Amygdala (tissue), 56 donors: ENCODE measurements around the gene SHROOM3.

Source experiments
- DNase-seq, 56 donors: peaks; one replicate each; lab custom pipeline; 2025; lab: John Stamatoyannopoulos, UW

Gene SHROOM3

DNA sequence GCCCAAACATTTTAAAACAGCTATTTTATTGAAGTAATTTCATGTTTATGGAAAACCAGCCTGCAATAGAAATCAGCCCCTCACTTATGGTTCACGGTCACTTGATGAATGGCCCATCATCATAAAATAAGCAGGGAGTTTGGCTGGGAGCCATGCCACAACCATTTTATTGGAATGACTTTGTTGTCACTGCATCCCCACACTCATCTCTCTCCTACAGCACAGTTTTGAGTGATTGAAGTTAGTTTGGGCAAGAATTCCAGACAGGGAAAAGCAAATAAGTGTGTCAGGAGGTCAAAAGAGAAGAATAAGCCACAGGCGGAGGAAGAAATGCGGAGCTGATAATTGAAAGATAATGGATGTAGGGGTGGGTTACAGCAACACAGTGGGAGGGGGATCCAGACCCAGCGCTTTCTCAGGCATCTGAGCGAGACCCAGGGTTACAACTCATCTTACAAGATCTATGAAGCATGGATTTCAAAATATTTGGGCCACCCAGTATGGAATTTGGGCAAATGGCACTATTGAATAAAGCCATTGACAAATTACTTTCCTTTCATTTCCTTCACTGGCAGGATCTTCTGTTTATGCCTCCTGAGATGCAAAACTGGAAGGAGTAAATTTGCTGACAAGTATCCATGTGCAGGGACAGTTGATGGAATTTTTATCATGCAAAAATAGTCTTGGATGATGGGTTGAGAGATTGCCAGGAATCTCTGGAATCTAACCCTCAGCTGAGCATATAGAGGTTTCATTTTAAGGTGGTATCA lies 100.8 kb downstream of the SHROOM3 start:
- DNase-seq: no peak

DNA sequence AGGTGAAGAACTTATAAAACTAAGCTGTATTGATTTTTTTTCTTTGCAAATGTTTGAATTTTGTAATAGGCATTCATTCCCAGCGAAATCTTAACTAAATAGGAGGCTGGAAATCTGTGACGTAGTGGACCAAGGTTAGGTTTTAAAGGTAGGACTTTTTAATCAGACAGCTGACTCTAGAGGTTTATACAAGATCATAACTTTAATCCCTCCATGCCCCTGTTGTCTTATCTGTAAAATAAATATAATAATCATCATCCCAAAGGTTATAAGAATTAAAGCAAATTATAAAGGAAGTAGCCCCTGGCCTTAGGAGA lies 101.3 kb downstream of the SHROOM3 start:
- DNase-seq: no peak

DNA sequence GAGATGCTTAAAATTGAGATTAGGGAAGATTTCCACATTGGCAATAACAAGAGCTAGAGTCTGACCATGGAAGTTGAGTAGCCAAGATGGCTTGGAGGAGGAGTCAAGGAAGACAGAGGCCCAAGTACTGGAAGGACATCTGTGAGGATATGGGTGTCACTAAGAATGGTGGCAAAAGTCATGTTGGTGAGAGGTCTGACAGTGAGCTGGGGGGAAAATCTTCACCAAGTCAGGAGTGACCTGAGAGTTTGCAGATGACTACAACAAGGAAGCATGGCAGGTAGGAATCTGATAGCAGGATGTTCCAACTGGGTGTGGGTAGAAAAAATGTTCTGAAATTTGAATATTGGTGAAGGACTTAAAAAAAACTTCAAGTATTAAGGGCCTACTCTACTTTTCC lies 103.3 kb downstream of the SHROOM3 start:
- no peak for DNase-seq

DNA sequence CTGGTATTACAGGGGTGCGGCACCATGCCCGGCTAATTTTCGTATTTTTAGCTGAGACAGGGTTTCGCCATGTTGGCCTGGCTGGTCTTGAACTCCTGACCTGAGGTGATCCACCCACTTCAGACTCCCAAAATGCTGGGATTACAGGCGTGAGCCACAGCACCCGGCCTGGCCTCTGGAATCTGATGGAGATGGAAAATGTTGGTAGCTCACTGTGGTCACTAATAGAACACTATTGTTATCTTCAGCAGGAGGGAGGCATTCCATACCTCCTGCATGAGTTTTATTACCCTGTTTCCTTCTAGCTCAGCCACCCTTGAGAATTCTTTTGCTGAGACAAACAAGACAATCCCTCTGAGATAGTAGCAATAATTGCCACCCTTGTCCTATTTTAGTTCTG lies 105.0 kb downstream of the SHROOM3 start:
- no peak for DNase-seq

DNA sequence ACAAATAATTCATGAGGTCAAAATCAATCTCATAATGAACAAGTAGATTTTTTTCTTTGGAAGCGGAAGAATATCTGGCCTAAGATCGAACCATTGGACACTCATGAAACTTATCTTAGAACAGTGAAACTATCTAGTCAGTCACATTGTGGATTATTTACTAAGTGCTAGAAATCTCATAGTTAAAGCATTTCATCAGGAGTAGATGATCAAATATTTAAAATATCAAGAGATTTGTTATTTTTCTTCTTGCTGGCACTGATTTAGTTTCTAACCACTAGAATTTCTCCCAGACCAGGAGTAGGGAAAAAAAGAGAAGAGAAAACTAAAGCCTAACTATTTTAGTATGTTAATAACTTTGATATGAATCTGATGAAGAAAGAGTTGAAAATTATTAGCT lies 105.5 kb downstream of the SHROOM3 start:
- DNase-seq: no peak

DNA sequence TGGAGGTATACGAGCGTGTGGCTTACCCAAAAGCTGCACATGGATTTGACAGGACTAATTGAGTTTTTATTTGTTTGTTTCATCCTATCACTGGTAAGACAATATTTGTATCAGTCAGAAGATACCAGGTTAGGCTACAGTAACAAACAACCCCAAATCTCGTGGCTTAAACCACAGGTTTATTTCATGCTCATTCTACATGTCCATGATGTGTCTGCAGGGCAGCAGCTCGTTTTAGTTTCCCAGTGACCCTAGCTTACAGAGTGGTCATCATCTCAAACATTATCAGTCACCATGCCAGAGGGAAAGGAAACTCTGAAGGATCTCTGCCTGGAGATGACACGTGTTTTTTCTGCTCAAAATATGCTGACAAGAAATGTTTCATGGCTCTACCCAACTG lies 108.3 kb downstream of the SHROOM3 start:
- DNase-seq: no peak

DNA sequence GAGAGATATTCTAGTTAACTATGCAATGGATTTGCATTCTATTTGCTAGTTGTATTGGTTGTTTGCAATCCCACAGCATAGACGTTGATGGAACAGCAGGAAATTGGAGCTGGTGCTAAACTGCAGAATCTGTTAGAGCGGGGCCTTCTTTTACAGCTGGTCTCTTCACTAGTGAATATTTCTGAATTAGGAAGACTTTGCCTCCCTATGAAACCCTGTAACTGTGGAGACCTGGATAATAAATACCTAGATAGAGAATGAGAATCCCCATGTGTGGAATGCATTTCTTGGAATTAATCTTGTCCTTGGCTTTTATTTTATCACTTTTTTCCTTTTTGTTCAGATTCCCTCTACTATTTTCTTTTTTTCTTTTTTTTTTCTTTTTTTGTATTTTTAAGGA lies 109.7 kb downstream of the SHROOM3 start:
- DNase-seq: no peak

DNA sequence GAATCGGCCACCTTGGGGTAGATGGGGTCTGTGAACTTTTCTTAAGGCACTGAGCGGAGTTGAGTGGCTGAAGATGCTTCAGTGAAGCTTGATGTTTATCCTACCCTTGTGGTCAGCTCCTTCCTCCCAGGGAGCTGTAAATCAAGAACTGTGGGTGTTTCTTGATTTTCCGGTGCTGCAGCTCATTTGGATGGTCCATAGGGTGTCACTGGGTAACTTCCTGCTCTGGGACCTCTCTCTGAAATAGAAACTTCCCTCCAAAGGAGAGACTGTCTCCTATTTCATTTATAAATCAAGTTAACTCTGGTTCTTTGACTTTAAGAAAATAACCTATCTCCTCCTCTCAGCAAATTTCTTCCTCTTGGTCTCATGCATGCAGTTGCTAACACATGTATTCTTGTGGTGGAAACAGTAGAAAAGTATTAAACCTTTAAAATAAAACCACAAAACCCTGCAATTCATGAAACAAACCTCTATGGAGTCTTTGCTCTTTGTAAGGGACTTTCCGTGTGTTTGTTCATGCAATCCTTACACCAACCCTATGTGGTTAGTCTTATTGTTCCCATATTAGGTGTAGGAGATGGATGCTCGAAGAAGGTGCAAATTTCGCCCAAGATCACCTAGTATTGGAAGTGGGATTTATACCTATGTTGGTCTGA lies 110.3 kb downstream of the SHROOM3 start:
- DNase-seq: no peak

DNA sequence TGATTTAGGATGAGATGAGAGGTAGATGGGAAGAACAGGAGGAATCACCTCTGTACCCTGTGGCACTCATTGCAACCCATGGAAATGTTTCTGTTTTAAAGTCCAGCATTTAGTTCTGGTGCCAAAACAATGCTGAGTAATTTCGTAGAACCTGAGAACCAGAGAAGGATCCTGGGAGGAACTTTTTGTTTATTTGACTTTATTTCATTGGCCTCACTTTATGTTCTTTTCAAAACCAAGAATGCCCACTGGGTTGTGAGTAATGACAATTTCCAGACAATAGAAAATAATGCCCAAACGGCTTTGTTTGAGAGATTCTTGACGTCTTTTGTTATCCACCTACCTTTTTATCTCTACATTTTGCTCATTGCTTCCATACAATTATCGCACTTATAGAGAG lies 111.3 kb downstream of the SHROOM3 start:
- no peak for DNase-seq

DNA sequence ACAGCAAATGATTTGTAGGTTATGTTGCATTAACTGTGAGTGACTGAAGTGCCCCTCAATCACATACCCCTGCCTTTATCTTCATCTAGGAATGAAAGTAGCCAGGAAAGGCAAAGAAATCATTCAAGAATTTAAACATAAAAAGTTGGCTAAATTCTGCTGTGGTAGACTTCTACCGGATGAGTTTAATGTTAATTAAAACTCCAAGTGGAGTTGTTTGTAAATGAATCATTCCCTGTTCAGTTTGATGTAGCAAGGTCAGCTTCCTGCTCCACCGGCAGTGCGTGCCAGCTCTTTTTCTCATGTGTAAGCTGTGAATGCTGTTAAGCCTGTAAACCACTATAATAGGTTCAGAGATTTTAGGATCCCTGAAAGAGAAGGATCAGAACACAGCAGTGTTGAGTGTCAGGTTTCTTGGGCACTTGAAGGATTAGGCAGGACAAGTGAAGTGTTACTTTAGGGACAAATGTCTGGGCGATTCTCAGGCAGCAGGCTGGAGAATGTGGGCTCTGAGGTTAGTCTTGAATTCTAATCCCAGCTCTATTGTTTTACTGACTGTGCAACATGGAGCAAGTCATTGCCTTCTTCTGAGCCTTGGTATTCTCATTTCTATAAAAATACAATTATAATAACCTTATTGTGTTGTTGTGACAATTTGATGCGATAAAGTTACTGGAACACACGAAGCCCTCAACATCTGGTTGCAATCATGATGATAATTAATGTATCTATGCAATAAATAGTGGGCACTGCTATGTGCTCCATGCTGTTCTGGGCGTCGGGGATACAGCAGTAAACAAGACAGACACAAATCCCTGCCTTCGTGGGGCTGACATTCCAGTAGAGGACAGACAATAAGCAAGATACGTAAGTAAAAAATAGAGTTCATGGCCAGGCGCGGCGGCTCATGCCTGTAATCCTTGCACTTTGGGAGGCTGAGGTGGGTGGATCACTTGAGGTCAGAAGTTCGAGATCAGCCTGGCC lies 112.0 kb downstream of the SHROOM3 start:
- DNase-seq: peak in 1 of 56 donors; percentile 2

DNA sequence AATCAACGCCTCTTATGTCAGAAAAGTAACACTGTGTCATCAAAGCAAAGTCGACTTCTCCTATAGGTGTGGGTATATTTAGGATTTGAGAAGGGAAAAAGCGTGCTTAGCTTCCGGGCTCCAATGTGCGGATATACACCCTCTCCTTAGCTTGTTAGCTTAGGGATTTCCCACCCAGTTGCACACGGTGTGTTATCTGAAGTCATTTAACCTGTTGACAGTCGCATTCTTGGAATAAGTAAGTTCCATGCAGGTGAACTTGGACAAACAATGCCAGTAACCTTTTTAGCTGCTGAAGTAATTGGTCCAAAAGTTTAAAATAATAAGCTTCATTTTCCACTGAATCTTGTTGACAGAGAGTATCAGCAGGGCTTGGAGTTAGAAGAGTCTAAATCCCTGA lies 113.7 kb downstream of the SHROOM3 start:
- DNase-seq: no peak

DNA sequence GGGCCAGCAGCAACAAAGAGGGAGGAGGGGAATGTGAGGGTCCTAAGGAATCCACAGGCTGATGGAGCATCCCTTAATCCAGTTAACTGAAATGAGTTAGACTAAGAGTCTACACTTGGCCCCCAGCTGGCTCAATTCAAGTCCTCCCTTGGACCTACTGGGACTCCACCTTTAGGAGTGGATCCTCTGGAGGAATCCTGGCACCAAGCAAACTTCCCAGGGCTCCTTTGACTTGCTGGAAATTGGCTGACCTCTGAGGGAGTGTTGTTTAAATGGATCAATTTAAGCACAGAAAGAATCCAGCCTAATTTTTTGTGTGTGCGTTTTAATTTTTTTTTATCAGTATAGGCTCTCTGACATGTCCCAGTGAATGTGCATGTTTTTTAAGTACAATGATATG lies 114.7 kb downstream of the SHROOM3 start:
- no peak for DNase-seq

DNA sequence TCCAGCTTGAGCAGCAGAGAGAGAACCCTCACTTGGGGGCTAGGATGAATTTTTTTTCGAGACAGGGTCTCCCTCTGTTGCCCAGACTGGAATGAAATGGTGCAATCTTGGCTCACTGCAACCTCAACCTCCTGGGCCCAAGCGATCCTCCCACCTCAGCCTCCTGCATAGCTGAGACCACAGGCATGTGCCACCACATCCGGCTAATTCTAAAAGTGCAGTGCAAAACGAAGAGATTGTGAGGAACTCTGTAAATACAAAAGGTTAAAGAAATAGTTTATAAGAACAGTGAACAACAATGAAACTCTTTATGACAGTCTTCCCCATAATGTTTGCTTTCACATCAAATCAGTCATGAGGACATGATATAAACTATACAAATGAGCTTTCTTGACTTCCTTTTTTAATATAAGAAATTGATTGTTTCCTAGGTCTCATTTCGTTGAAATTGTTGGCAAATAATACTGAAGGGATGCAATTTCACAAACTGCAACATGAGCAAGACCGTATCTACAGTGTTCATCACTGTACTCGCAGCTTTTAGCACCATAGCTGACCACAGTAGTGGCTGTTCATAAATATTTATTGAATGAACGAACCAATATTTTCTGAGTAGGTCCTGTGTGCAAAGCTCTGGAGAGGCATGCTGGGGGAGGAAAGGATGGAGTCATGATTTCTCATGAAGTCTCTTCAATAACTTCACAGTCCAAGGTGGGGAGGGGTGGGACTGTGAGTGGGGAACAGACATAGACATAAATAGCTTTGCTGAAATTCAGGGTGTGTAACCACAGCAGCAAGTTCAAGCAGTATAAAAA lies 116.1 kb downstream of the SHROOM3 start:
- no peak for DNase-seq

DNA sequence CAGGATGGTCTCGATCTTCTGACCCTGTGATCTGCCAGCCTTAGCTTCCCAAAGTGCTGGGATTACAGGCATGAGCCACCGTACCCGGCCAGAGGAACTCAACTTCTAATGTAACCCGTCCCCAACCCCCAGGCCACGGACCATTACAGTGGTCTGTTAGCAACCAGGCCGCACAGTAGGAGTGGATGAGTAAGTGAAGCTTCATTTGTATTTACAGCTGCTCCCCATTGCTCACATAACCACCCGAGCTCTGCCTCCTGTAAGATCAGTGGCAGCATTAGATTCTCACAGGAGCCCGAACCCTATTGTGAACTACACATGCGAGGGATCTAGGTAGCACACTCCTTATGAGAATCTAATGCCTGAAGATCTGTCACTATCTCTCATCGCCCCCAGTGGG lies 119.6 kb downstream of the SHROOM3 start:
- no peak for DNase-seq

DNA sequence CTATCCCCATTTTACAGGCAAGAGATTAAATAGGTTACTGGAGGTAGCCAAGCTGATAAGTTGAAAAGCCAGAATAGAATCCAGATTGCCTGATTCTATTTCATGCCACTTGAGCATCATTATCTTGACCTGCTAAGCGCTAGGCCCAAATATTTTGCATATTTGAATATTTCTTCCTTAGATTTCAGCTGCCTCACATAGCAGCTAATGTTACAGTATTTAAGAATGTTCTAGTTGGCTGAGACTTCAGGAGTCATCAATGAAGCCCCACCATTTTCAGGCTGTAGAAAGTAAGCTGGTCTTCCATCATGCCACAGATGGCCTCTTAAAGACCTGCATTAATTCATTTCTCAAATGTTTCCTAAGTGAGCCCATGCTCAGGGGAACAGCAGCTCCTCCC lies 121.4 kb downstream of the SHROOM3 start:
- no peak for DNase-seq

DNA sequence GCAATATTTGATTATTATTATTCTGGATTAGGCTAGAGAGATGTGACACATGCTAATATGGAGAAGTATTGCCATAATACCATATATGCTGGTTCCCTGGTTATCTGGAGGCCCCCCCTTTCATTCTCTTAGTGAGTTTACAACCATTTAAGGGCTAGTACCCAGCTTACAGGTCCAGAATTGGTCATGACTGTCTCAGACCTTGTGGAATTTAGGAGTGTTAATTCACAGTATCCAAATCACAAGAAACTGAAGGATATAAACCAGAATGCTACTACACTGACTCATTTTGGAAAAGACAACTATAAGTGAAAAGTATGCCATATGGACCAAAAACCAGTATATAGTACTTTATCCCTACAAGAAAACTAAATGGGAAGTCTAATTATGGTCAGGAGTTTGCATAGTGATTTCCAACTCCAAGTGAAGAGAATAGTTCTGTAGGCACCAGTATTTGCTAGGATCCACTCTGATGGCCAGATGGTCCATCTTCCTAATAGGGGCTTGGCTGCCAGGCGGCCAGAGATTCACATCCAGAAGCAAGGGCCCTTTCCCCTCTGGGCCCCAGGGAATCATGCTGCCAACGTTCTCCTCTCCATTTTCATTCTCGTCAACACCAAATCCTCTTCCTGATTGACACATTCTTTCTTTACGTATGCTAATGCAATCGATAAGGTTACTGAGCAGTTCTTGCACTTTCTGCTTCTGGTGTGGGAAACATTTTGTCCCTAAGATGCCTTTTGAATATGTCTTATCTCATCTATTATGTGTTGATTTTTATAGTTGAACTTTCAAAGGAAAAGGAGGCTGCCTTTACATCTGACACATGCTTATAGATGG lies 123.6 kb downstream of the SHROOM3 start:
- no peak for DNase-seq

DNA sequence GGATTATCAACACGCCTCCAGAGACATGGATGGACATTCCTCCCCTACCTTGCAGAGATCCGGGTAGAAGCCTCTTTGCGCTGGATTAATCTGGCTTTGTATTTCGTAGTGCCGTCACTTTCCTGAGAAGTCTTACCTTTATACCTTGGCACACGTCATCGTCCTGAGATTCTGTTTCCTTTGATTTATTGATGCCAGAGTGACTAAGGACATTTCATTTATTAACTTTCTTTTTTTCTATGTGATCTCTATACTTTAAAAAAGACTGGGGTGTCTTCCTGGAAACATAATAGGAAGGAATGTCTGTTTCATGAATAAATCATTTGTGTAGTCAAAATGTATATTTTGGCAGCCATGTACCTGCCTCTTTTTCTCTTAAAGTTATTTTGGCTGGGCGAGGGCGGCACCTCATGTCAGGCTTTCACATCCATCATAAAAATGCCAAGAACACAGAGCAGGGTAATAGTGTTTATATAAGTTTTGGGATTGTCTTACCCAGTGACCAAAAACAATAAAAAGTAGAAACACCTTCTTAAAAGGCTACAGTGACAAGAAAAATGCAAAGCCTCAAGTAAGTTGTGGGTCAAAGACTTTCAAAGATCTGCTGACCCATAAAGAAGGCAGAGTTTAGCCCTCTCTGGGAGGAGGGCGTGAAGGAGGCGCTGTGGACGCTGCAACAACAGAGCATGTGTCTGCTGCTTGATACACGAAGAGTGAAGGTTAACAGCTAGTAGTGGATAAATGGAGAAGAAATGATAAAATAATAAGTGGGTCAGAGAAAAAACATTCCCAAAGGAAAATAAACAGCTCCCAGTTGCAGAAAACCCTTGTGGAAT lies 124.4 kb downstream of the SHROOM3 start:
- DNase-seq: no peak

DNA sequence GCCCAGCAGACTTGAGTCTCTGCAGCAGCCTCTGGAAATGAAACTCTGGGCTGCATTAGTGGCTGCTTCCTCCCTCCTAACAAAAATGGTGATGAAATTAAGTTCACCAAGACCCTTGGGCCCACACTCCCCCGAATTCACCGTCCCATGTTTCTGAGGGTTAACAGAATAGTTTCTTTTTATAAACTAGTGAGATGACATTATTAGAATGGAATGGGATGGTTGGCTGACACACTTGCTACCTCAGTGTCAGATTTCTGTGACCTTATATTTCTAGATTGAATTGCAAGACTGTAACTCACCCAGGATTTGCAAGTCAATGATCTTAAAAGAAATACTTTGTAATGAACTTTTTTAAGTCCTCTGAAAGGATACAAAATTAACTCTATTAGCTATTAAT lies 127.1 kb downstream of the SHROOM3 start:
- DNase-seq: no peak
